ENCODE measurements around the gene CNP. TPM values are rescaled to one million over a fixed set of nuclear protein-coding genes. Genes with fewer than 3 reads are reported as not detected.

The CNP gene
- total RNA-seq, 1 donor from 2014 or later: 72.9 TPM

- no peak for DNase-seq (ENCODE audit: low spot score in 2 of 2)
- H3K36me3 ChIP-seq: no peaks in the 10 kb centered on the region
- no peak overlapping the region for H3K4me3 ChIP-seq
- intact Hi-C loops (cut with DNase I): no loop called here
- TF ChIP-seq, protein P1, sequence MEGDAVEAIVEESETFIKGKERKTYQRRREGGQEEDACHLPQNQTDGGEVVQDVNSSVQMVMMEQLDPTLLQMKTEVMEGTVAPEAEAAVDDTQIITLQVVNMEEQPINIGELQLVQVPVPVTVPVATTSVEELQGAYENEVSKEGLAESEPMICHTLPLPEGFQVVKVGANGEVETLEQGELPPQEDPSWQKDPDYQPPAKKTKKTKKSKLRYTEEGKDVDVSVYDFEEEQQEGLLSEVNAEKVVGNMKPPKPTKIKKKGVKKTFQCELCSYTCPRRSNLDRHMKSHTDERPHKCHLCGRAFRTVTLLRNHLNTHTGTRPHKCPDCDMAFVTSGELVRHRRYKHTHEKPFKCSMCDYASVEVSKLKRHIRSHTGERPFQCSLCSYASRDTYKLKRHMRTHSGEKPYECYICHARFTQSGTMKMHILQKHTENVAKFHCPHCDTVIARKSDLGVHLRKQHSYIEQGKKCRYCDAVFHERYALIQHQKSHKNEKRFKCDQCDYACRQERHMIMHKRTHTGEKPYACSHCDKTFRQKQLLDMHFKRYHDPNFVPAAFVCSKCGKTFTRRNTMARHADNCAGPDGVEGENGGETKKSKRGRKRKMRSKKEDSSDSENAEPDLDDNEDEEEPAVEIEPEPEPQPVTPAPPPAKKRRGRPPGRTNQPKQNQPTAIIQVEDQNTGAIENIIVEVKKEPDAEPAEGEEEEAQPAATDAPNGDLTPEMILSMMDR (IDR thresholded peaks at IDR 0.05): no peak
- no peaks in the 10 kb centered on the region for H3K9me3 ChIP-seq
- H3K4me1 ChIP-seq: no peaks in the 10 kb centered on the region
- H3K27me3 ChIP-seq: no peaks in the 10 kb centered on the region
- H3K27ac ChIP-seq: no peak overlapping the region
Measured at GRCh38 chr17:41939044-41939692, 27.4 kb upstream of the CNP start.

- Histone ChIP-seq H3K27ac (no peak overlapping the region), H3K27me3 (no peaks in the 10 kb centered on the region), H3K4me3 (no peak overlapping the region), H3K36me3 (no peaks in the 10 kb centered on the region), H3K4me1 (no peaks in the 10 kb centered on the region), H3K9me3 (no peaks in the 10 kb centered on the region)
- TF ChIP-seq, protein P1 (IDR thresholded peaks at IDR 0.05): no peak
- no peak for DNase-seq (ENCODE audit: low spot score in 2 of 2)
- intact Hi-C loops (cut with DNase I): no loop called here
Measured at GRCh38 chr17:41939693-41940090, 26.9 kb upstream of the CNP start.

- Histone ChIP-seq H3K27ac (no peak overlapping the region), H3K4me1 (no peaks in the 10 kb centered on the region), H3K27me3 (no peaks in the 10 kb centered on the region), H3K9me3 (no peaks in the 10 kb centered on the region), H3K36me3 (no peaks in the 10 kb centered on the region), H3K4me3 (no peak overlapping the region)
- DNase-seq (ENCODE audit: low spot score in 2 of 2): no peak
- intact Hi-C loops (cut with DNase I): no loop called here
- TF ChIP-seq, protein P1 (IDR thresholded peaks at IDR 0.05): no peak
Measured at GRCh38 chr17:41941168-41941567, 25.4 kb upstream of the CNP start.

- Histone ChIP-seq H3K27ac (no peak overlapping the region), H3K9me3 (no peaks in the 10 kb centered on the region), H3K36me3 (no peaks in the 10 kb centered on the region), H3K27me3 (no peaks in the 10 kb centered on the region), H3K4me1 (no peaks in the 10 kb centered on the region), H3K4me3 (no peak overlapping the region)
- TF ChIP-seq, protein P1 (IDR thresholded peaks at IDR 0.05): no peak
- intact Hi-C loops (cut with DNase I): no loop called here
- no peak for DNase-seq (ENCODE audit: low spot score in 2 of 2)
Measured at GRCh38 chr17:41942626-41943373, 23.8 kb upstream of the CNP start.

DNA sequence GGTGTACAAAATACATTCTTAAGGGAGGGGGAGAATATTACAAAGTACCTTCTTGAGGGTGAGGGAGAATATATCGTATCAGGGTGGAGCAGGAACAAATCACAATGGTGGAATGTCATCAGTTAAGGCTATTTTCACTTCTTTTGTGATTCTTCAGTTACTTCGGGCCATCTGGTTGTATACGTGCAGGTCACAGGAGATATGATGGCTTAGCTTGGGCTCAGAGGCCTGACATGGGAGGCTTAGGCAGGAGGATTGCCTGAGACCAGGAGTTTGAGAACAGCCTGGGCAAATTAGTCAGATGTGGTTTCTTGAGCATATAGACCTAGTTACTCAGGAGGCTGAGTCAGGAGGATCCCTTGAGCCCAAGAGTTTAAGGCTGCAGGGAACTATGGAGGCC lies 23.1 kb upstream of the CNP start:
- Histone ChIP-seq H3K4me3 (no peak overlapping the region), H3K27ac (no peak overlapping the region), H3K4me1 (no peaks in the 10 kb centered on the region), H3K9me3 (no peaks in the 10 kb centered on the region), H3K36me3 (no peaks in the 10 kb centered on the region), H3K27me3 (no peaks in the 10 kb centered on the region)
- intact Hi-C loops (cut with DNase I): no loop called here
- no peak for DNase-seq (ENCODE audit: low spot score in 2 of 2)
- TF ChIP-seq, protein P1 (IDR thresholded peaks at IDR 0.05): no peak
